Breast epithelium (tissue), 4 donors: ENCODE measurements around the gene SRGN. TPM values are rescaled to one million over a fixed set of nuclear protein-coding genes. Genes with fewer than 3 reads are reported as not detected.
"Not testable (repeated sequence)": the region's sequence is repeated elsewhere in the genome, so short reads cannot be mapped to it uniquely, and the experiment has no call there.

ENCODE experiments used
- DNase-seq, 2 donors: peaks; one replicate each; pipeline ENCODE4 v3.0.0-alpha.2; 2019; ENCODE audit warnings: low spot score in 2 of 2
- H3K27ac ChIP-seq, 2 donors: fragments of 200-600 bp; sonication (generic) in 1 of 2; one replicate each; pipeline ENCODE4 v1.5.1; 2016 to 2019; ENCODE audit warnings: mild to moderate bottlenecking in 1 of 2
- H3K27me3 ChIP-seq, 2 donors: fragments of 200-600 bp; sonication (generic) in 1 of 2; one replicate each; pipeline versions ENCODE4 v1.5.1 to v1.6.0; 2017 to 2019; ENCODE audit warnings: control low read depth in 1 of 2, mild to moderate bottlenecking in 1 of 2
- H3K36me3 ChIP-seq: fragments of 200-600 bp; one replicate; pipeline ENCODE4 v1.5.1; 2019
- H3K4me1 ChIP-seq, 2 donors: fragments of 200-600 bp; sonication (generic); one replicate each; pipeline ENCODE4 v1.5.1; 2016 to 2019; ENCODE audit warnings: control low read depth in 1 of 2
- H3K4me3 ChIP-seq, 3 donors: fragments of 200-600 bp; sonication (generic); 1 replicate in 2 of 3; 2 replicates in 1 of 3; pipeline ENCODE4 v1.5.1; 2016 to 2019; ENCODE audit warnings: mild to moderate bottlenecking in 3 of 3, moderate library complexity in 2 of 3
- H3K9me3 ChIP-seq, 2 donors: fragments of 200-600 bp; sonication (generic) in 1 of 2; one replicate each; pipeline ENCODE4 v1.5.1; 2016 to 2019; ENCODE audit warnings: control low read depth in 1 of 2
- CTCF ChIP-seq, 3 donors: fragments of 450-650 bp; IDR thresholded peaks; one replicate each; pipeline ENCODE4 v1.5.1; 2016 to 2017; ENCODE audit warnings: antibody characterized with exemption in 3 of 3, mild to moderate bottlenecking in 3 of 3, moderate library complexity in 3 of 3
- POLR2A ChIP-seq: fragments of 450-650 bp; IDR thresholded peaks from one replicate; pipeline ENCODE4 v1.6.1; 2016; ENCODE audit warnings: antibody characterized with exemption, mild to moderate bottlenecking, moderate library complexity
- POLR2AphosphoS5 ChIP-seq, 3 donors: sonication (generic); formaldehyde crosslinking; IDR thresholded peaks; one replicate each; pipeline ENCODE4 v1.6.1; 2017; ENCODE audit warnings: antibody characterized with exemption in 3 of 3
- intact Hi-C: fragments of 100-400 bp; cut with DNase I; formaldehyde crosslinking; loops from one replicate; pipeline ENCODE4 v1.15.1; 2023; ENCODE audit warnings: low total_unique reads
- total RNA-seq, 3 donors: library from RNA; depleted of rRNA; stranded (reverse); fragments of >200 nt; gene quantifications; one replicate each; pipeline ENCODE4 v1.1.0, GENCODE V29; 2016

Gene SRGN
- total RNA-seq, 3 donors from 2014 or later: 97.2 to 208 (median 114) TPM

DNA sequence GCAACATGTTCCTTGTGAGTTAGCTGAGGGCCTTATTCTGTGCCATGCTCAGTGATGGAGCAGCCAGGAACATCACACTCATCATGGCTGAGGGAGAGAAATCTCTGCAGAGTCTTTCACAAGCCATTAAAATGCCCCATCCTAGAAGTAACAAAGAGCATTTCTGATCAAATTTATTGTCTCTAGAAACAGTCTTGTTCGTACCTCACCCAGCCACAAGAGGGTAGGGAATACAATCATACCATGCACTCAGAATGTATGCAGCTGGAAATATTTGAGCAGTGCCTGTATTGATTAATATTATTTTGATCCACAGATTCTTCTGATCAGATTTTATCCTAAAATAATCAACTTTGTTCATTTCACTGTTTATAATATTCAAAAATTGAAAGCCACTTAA is 53.4 kb downstream of the SRGN start:
- TF ChIP-seq POLR2A (no peak), POLR2AphosphoS5 (IDR thresholded peaks at IDR 0.05) (no peak), CTCF (IDR thresholded peaks at IDR 0.05) (no peak)
- H3K27me3 ChIP-seq: no peaks in the 10 kb centered on the region
- H3K4me1 ChIP-seq: no peaks in the 10 kb centered on the region
- H3K36me3 ChIP-seq: no peaks in the 10 kb centered on the region
- no peaks in the 10 kb centered on the region for H3K9me3 ChIP-seq
- DNase-seq: no peak
- no peak overlapping the region for H3K4me3 ChIP-seq
- intact Hi-C loops: no loop called here
- H3K27ac ChIP-seq: no peak overlapping the region

- H3K9me3 ChIP-seq, intact Hi-C loops, H3K27ac ChIP-seq, H3K4me1 ChIP-seq, H3K36me3 ChIP-seq, H3K4me3 ChIP-seq, DNase-seq, H3K27me3 ChIP-seq: not testable (repeated sequence)
These were observed 54.2 kb downstream of the SRGN start for GRCh38 chr10:69142074-69142473.

GRCh38 chr10:69142983-69143382 is 55.1 kb downstream of the SRGN start:
- H3K27ac ChIP-seq: no peak overlapping the region
- H3K4me3 ChIP-seq: no peak overlapping the region
- no peaks in the 10 kb centered on the region for H3K36me3 ChIP-seq
- DNase-seq: no peak
- H3K9me3 ChIP-seq: no peaks in the 10 kb centered on the region
- intact Hi-C loops: no loop called here
- no peak for TF ChIP-seq POLR2A
- TF ChIP-seq CTCF (IDR thresholded peaks at IDR 0.05): no peak
- no peak for TF ChIP-seq POLR2AphosphoS5 (IDR thresholded peaks at IDR 0.05)
- no peaks in the 10 kb centered on the region for H3K4me1 ChIP-seq
- no peaks in the 10 kb centered on the region for H3K27me3 ChIP-seq

DNA sequence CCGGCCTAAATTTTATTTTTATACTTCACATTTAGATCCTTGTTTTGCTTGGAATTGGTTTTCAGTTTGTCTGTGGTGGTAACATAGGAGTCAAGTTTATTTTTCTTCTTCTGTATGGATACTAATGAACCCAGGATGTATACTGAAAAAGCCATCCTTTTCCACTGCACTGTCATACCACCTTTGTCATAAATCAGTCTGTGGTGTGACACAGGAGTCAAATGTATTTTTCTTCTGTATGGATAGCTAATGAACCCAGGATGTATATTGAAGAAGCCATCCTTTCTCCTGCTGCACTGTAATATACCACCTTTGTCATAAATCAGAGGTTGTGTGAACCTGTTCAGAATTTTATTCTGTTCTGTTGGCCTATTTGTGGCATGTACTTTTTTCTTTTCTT is 57.4 kb downstream of the SRGN start:
- Histone ChIP-seq H3K4me1 (no peaks in the 10 kb centered on the region), H3K4me3 (no peak overlapping the region), H3K36me3 (no peaks in the 10 kb centered on the region), H3K9me3 (no peaks in the 10 kb centered on the region), H3K27ac (no peak overlapping the region), H3K27me3 (no peaks in the 10 kb centered on the region)
- intact Hi-C loops: no loop called here
- TF ChIP-seq CTCF (IDR thresholded peaks at IDR 0.05) (no peak), POLR2A (no peak), POLR2AphosphoS5 (IDR thresholded peaks at IDR 0.05) (no peak)
- DNase-seq: no peak

DNA sequence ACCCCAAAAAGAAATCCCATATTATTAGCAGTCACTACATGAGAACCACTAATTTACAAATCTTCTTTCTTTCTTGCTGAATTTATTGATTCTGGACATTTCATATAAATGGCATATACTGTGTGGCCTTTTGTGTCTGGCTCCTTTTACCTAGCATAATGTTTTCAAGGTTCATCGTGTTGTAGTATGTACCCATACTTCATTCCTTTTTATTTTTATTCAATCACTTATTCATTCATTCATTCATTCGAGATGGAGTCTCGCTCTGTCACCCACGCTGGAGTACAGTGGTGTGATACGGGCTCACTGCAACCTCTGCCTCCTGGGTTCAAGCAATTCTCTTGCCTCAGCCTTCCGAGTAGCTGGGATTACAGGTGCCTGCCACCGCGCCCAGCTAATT is 58.0 kb downstream of the SRGN start:
- intact Hi-C loops: no loop called here
- no peak for DNase-seq
- TF ChIP-seq POLR2AphosphoS5 (IDR thresholded peaks at IDR 0.05) (no peak), POLR2A (no peak)
- Histone ChIP-seq H3K4me3 (no peak overlapping the region), H3K36me3 (no peaks in the 10 kb centered on the region), H3K27me3 (no peaks in the 10 kb centered on the region), H3K9me3 (no peaks in the 10 kb centered on the region), H3K27ac (no peak overlapping the region), H3K4me1 (no peaks in the 10 kb centered on the region)

DNA sequence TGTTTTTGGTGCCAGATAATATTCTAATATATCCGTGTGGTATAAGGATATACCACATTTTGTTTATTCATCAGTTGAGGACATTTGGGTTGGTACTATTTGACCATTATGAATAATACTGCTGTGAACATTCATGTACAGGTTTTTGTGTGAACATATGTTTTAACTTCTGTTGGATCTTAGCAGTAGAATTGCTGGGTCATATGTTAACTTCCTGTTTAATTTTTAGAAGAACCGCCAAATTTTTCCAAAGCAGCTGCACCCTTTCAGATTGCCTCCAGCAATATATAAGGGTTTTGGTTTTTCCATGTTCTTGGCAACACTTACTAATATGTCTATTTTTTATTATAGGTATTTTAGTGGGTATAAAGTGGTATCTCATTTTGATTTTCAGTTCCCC is 58.9 kb downstream of the SRGN start:
- Histone ChIP-seq H3K4me3 (no peak overlapping the region), H3K27ac (no peak overlapping the region), H3K27me3 (no peaks in the 10 kb centered on the region), H3K4me1 (no peaks in the 10 kb centered on the region), H3K9me3 (no peaks in the 10 kb centered on the region), H3K36me3 (no peaks in the 10 kb centered on the region)
- TF ChIP-seq CTCF (IDR thresholded peaks at IDR 0.05) (no peak), POLR2A (no peak), POLR2AphosphoS5 (IDR thresholded peaks at IDR 0.05) (no peak)
- intact Hi-C loops: no loop called here
- no peak for DNase-seq
